SK-N-MC (cell line): ENCODE data around the gene AOX1.
"Not testable (repeated sequence)": the region's sequence is repeated elsewhere in the genome, so short reads cannot be mapped to it uniquely, and the experiment has no call there.

Experiments used
- DNase-seq: peaks from one replicate; pipeline ENCODE4 v3.0.0-alpha.2; 2011; ENCODE audit warnings: low read depth, low spot score
- H3K27ac ChIP-seq: fragments of 200-600 bp; sonication (generic); 2 replicates; pipeline ENCODE4 v1.5.1; 2016; ENCODE audit warnings: mixed run types
- H3K36me3 ChIP-seq: fragments of 200-600 bp; sonication (generic); 2 replicates; pipeline ENCODE4 v1.6.1; 2017; ENCODE audit warnings: antibody characterized with exemption, low read length, mixed read lengths; ENCODE audit not compliant: insufficient read depth
- H3K4me3 ChIP-seq: fragments of 200-600 bp; sonication (generic); 2 replicates; pipeline ENCODE4 v1.5.1; 2016
- H3K9ac ChIP-seq: fragments of 200-600 bp; sonication (generic); 2 replicates; pipeline ENCODE4 v1.8.0; 2017; ENCODE audit warnings: mixed run types, mixed read lengths; ENCODE audit not compliant: insufficient read length
- H3K9me3 ChIP-seq: fragments of 200-600 bp; sonication (generic); 2 replicates; pipeline ENCODE4 v1.6.1; 2017; ENCODE audit warnings: low read depth, mild to moderate bottlenecking, antibody characterized with exemption, low read length, moderate library complexity, mixed read lengths
- EZH2 ChIP-seq: fragments of 200-600 bp; sonication (generic); IDR thresholded peaks from one replicate; pipeline ENCODE4 v1.6.1; 2017; ENCODE audit warnings: antibody characterized with exemption
- FOXP2 ChIP-seq: optimal IDR thresholded peaks from 2 replicates; pipeline ENCODE3; 2011; ENCODE audit warnings: mild to moderate bottlenecking, moderate library complexity; ENCODE audit not compliant: insufficient read depth; ENCODE audit errors: extremely low read length, control extremely low read depth
- POLR2AphosphoS5 ChIP-seq: IDR thresholded peaks from 2 replicates; pipeline ENCODE4 v1.6.1; 2012; ENCODE audit warnings: mild to moderate bottlenecking, low read depth, low read length, borderline replicate concordance

AOX1 gene

DNA sequence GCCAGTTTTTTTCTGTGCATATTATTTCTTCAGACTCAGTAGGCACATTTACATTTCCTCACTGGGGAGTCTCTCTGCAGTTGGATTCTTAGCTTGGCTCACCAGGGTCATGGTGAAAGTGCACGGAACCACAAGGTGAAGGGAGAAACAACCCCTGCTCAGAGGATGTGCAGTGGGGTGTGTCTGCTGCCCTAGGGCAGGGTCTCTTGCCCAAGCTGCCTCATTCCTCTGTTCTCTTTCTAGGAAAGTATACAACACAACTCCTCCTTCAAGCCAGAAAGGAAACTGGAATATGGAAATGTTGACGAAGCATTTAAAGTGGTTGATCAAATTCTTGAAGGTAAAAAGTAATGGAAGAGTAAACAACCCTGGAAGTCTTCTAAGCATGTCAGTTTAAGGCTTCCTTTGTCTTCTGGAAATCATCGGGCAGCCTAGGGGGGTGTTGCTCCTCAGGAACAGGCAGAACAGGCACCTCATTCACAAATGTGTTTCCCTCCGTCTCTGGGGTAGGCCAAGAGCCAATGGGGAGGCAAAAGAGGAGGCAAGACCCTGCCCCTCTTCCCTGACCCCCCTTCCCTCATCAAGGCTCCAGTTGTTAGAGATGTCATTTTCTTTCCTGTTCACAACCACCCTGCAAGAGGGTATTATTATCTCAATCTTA lies 41.4 kb downstream of the AOX1 start:
- Histone ChIP-seq H3K9ac (no peak overlapping the region), H3K9me3 (no peaks in the 10 kb centered on the region), H3K27ac (0 out of 2 replicates have a peak overlapping the region, but pooled peaks have one; percentile 26), H3K36me3 (no peaks in the 10 kb centered on the region), H3K4me3 (no peak overlapping the region)
- no peak for TF ChIP-seq FOXP2
- TF ChIP-seq EZH2: no peak
- no peak for TF ChIP-seq POLR2AphosphoS5
- DNase-seq: no peak

DNA sequence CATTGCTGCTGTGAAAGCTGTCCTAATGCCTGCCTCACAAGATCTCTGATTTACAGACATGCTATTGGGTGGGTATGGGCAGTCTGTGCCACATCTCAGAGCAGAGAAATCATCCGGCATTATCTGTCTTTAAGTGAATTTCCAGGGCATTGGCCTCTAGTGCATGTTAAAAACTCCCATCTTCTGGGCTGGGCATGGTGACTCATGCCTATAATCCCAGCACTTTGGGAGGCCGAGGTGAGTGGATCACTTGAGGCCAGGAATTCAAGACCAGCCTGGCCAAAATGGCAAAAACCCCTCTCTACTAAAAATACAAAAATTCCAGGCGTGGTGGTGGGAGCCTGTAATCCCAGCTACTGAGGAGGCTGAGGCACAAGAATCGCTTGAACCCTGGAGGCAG lies 42.6 kb downstream of the AOX1 start:
- DNase-seq, H3K4me3 ChIP-seq: not testable (repeated sequence)

DNA sequence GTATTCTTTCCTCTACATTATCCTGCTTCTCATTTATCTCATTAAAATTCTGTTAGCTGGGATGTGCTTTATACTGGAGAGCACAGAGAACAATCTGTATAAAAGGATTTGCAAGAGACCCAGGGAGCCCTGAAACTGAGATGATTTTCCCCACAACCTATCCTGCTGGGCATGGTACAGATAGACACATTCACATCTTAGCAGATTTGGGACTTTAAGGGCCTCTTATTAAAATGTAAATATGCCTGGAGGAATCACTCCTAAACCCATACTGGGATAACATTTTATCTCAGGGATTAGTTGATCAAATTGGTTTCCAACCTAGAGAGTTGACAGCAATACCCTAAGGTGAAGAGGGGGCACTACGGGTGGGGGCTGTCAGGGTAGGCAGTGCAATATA lies 45.5 kb downstream of the AOX1 start:
- Histone ChIP-seq H3K9me3 (peaks cover 5% of the 10 kb centered on the region; the same call in 1 of the 2 replicates), H3K27ac (peak overlapping the region; percentile 91), H3K9ac (peak overlapping the region; percentile 8), H3K4me3 (peak overlapping the region; percentile 47), H3K36me3 (no peaks in the 10 kb centered on the region)
- TF ChIP-seq POLR2AphosphoS5 (peak; percentile 52; the same call in 1 of the 2 replicates), FOXP2 (no peak)
- DNase-seq: peak; percentile 92

More for the DNA sequence above, 42.6 kb downstream of the AOX1 start:
- H3K27ac ChIP-seq, H3K9ac ChIP-seq, H3K36me3 ChIP-seq, H3K9me3 ChIP-seq: not testable (repeated sequence)

DNA sequence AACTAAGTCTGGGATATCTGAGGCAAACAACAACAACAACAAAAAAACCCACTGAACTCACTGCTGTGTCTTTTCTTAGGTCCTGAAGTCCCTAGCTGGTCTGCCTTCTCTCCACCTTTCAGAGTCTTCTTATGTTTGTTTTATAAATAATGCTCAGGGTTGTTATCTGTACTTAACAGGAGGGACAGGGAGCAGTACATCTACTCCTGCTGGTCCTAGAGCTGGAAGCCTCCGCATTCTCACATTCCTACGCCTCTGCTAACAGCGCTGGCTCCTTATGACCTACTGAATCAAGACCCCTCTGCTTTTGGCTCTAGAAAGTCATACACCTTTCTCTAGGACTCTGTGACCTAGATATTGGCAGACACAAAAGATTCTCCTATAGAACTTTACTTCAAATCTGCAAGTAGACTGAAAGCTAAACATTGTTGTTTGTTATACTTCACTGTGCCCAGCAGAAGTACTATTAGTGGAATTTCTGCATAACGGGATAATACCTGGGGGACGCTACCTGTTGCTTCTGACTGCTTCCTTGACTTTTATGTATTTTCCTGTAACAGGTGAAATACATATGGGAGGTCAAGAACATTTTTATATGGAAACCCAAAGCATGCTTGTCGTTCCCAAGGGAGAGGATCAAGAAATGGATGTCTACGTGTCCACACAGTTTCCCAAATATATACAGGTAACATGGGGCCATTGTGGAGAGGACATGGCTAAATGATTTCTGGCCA lies 48.6 kb downstream of the AOX1 start:
- no peak for TF ChIP-seq POLR2AphosphoS5
- no peak for TF ChIP-seq EZH2
- TF ChIP-seq FOXP2: no peak
- H3K36me3 ChIP-seq: no peaks in the 10 kb centered on the region
- peaks cover 5% of the 10 kb centered on the region; the same call in 1 of the 2 replicates for H3K9me3 ChIP-seq
- no peak overlapping the region for H3K9ac ChIP-seq
- 0 out of 2 replicates have a peak overlapping the region, but pooled peaks have one; percentile 48 for H3K27ac ChIP-seq
- no peak overlapping the region for H3K4me3 ChIP-seq
- no peak for DNase-seq

DNA sequence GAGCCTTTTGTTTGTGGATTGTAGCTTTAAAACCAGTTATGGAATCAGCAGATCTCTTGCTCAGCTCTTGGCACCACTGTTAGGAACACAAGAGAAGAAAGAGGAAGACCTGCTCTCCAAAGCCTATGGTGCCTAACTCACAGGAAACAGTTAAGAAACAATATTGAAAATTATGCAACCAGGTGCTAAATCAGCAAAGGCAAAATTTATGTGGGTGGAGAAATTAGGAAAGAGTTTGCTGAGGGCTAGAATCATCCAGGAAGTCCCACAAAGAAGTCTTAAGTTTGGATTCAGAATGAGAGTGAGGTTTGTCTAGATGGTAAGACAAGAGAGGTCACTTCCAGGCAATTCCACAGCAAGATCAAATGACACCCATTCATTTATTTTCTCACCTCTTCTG lies 49.4 kb downstream of the AOX1 start:
- Histone ChIP-seq H3K36me3 (no peaks in the 10 kb centered on the region), H3K27ac (peak overlapping the region; percentile 48), H3K4me3 (no peak overlapping the region), H3K9me3 (peaks cover 5% of the 10 kb centered on the region; the same call in 1 of the 2 replicates), H3K9ac (no peak overlapping the region)
- no peak for TF ChIP-seq FOXP2
- peak; percentile 26; the same call in 1 of the 2 replicates for TF ChIP-seq POLR2AphosphoS5
- no peak for TF ChIP-seq EZH2
- no peak for DNase-seq

DNA sequence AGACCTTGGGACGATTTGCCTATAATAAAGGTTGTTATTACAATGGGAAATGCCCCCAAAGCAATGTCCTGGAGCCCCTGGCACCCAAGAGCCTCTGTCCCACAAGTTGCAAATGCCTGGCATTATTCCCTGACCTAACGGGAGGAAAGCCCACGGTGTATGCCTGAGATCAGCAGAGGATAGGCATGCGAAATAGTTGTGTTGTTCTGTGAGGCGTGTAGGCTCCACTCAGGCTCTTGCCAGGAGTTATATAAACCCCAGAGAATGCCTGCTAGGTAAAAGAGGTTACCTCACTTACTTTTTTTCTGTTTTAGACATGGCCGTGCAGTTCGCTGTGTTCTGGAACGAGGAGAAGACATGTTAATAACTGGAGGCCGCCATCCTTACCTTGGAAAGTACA lies 52.1 kb downstream of the AOX1 start:
- Histone ChIP-seq H3K9ac (no peak overlapping the region), H3K36me3 (no peaks in the 10 kb centered on the region)
- TF ChIP-seq EZH2 (no peak), FOXP2 (no peak), POLR2AphosphoS5 (no peak)

DNA sequence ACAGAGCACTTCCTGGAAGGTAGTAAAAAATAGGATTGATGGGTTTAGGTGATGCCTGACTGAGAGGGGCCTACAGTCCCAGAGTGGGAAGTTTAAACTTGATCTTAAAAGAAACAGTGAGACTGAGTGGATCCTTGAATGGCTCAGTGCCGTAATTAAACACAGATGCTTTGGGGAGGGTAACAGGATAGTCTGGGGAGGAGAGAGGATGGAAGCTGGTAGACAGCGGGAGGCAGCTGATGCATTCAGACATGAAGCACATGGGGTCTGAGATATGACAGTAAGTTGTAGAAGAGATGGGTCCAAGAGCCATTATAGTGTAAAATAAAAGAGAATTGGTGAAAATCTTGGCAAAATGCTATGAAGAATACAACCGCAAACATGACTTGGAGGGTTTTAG lies 54.4 kb downstream of the AOX1 start:
- Histone ChIP-seq H3K9me3 (no peaks in the 10 kb centered on the region), H3K27ac (peak overlapping the region; percentile 6; the same call in 1 of the 2 replicates), H3K4me3 (no peak overlapping the region), H3K9ac (no peak overlapping the region), H3K36me3 (no peaks in the 10 kb centered on the region)
- no peak for DNase-seq
- TF ChIP-seq FOXP2 (no peak), POLR2AphosphoS5 (no peak), EZH2 (no peak)

More for the DNA sequence above, 52.1 kb downstream of the AOX1 start:
- no peak overlapping the region for H3K27ac ChIP-seq
- DNase-seq: no peak
- H3K4me3 ChIP-seq: no peak overlapping the region
- H3K9me3 ChIP-seq: peaks cover under 1% of the 10 kb centered on the region; the same call in 1 of the 2 replicates

DNA sequence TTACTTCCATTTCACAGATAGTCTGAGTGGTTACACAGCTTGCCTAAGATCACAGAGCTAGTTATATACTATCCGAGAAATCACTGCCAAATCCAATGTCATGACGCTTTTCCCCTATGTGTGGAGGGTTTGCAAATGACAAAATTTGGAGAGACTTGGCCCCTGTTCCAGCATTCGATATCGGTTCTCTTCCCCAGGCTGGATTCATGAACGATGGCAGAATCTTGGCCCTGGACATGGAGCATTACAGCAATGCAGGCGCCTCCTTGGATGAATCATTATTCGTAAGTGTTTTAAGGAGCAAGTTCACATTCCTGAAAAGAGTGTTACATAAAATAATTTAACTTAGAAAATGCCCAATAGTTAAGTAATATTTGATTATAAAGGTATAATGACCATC lies 55.1 kb downstream of the AOX1 start:
- Histone ChIP-seq H3K9ac (no peak overlapping the region), H3K27ac (no peak overlapping the region), H3K4me3 (no peak overlapping the region), H3K36me3 (no peaks in the 10 kb centered on the region), H3K9me3 (no peaks in the 10 kb centered on the region)
- no peak for TF ChIP-seq EZH2
- no peak for TF ChIP-seq POLR2AphosphoS5
- no peak for TF ChIP-seq FOXP2
- no peak for DNase-seq

DNA sequence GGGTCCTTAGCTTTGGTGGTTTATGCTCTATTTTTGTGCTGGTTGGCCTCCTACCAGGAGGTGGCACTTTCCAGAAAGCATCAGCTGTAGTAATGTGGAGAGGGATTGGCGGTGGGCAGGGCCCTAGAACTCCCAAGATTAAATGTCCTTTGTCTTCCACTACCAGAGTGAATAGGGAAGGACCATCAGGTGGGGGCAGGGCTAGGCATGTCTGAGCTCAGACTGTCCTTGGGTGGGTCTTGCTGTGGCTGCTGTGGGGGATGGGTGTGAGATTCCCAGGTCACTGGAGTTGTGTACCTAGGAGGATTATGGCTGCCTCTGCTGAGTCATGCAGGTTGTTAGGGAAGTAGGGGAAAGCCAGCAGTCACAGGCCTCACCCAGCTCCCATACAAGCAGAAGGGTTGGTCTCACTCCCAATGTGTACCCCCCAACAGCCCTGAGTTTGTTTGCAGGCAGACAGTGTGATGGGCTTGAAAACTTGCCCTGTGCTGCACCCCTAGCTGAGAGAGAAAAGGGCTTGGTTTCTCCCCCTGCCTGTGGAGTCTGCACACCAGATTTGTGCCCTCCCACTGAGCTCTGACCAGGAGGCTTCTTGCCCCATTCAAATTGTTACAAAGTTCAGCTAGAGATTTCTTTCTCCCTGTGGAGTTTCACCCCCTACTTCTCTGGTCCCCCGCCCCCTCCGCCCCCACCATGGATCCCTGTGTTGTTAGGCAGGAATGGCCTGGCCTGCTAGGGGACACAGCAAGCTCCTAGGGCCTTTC lies 62.9 kb downstream of the AOX1 start:
- H3K4me3 ChIP-seq, DNase-seq, H3K9ac ChIP-seq, H3K27ac ChIP-seq, H3K36me3 ChIP-seq, H3K9me3 ChIP-seq: not testable (repeated sequence)
